Omental fat pad (tissue), 4 donors: Measurements from ENCODE around the gene HHLA2. TPM values are rescaled to one million over a fixed set of nuclear protein-coding genes. Genes with fewer than 3 reads are reported as not detected.

Experiments used
- ATAC-seq: fragments of 150-250 bp; one replicate; pipeline ENCODE4 v1.9.1; 2016; ENCODE audit warnings: mild to moderate bottlenecking, moderate library complexity; ENCODE audit not compliant: low FRiP score
- DNase-seq: peaks from one replicate; pipeline ENCODE4 v3.0.0-alpha.2; 2019; ENCODE audit warnings: low spot score
- CTCF ChIP-seq, 3 donors: fragments of 450-650 bp; IDR thresholded peaks; one replicate each; pipeline ENCODE4 v1.5.1; 2016 to 2017; ENCODE audit warnings: antibody characterized with exemption in 3 of 3, mild to moderate bottlenecking in 3 of 3, moderate library complexity in 2 of 3
- total RNA-seq, 4 donors: library from RNA; depleted of rRNA; stranded (reverse); fragments of >200 nt; gene quantifications; one replicate each; pipeline ENCODE4 v1.1.0, GENCODE V29; 2016

HHLA2 gene
- total RNA-seq, 4 donors from 2014 or later = not detected

DNA sequence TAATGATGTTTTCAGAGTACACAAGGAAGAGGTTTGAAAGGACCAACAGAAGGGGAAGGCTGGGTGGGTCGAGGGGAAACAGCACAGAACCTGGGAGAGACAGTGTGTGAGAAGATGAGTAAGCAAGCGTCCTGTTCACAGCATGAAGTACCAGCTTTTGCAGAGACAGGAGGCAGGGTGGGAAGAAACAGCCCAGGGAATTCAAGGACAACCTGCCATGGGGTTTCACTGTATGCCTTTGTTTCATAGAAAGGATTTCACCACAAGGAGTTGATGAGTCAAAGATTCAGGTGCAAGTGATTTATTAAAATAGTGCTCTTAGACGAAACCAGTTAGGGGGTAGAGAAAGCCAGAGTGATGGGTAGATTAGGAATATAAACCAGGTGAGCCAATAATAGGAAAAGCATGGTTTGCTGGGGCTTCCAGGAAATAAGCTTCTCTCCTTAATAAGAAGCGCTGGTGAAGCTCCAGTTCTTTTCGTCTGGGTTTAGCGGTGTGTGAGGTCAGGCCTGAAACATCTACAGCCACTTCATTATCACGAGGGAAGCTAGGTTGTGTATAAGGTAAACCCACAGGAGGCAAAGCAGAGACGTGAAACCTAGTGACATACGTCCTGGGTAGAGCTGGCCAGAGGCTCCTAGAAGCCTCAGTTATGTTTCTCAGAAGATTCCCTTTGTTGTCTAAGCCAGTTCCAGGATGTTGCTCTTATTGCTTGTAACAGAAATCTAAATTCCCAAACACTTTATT is 3.9 kb downstream of the HHLA2 start:
- ATAC-seq = no peak
- DNase-seq = no peak
- no peak for TF ChIP-seq CTCF (IDR thresholded peaks at IDR 0.05)

GRCh38 chr3:108301695-108302404 is 5.5 kb downstream of the HHLA2 start:
- no peak for DNase-seq
- no peak for ATAC-seq
- TF ChIP-seq CTCF (IDR thresholded peaks at IDR 0.05) = no peak

- ATAC-seq (no peak), DNase-seq (no peak)
- TF ChIP-seq CTCF (IDR thresholded peaks at IDR 0.05) = no peak
These were observed 6.2 kb downstream of the HHLA2 start for GRCh38 chr3:108302570-108302969.

GRCh38 chr3:108305484-108306172 is 9.3 kb downstream of the HHLA2 start:
- ATAC-seq (peak; percentile 32), DNase-seq (no peak)
- TF ChIP-seq CTCF (IDR thresholded peaks at IDR 0.05) = no peak

DNA sequence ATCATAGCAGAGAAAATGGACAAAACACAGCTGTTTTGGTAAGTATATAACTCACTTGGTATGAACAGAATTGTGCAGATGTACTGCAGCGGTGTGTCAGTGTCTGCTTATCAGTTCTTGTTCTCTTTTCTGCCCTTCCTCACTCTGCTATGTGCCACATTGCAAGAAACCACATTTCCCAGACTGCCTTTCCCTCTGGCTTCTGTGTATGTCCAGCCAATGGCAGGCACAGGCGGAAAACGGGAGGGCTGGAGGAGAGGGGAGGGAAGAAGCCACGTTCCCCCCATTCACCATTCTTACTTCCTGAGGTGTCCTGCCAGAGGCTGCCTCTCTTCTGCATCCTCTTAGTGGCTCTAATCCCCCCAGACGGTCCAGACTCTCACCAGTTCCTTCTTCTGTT is 15.4 kb downstream of the HHLA2 start:
- no peak for TF ChIP-seq CTCF (IDR thresholded peaks at IDR 0.05)
- ATAC-seq (no peak), DNase-seq (no peak)

GRCh38 chr3:108312656-108313055 is 16.3 kb downstream of the HHLA2 start:
- no peak for TF ChIP-seq CTCF (IDR thresholded peaks at IDR 0.05)
- ATAC-seq = no peak

More at GRCh38 chr3:108312656-108313055, 16.3 kb downstream of the HHLA2 start:
- DNase-seq = no peak
